NCI-H2029 treated with DMSO at 0.1 percent for 48 hours (cell line): ENCODE results near the gene MYL10.
"Not testable (repeated sequence)": the region's sequence is repeated elsewhere in the genome, so short reads cannot be mapped to it uniquely, and the experiment has no call there.

ENCODE experiments used
- DNase-seq: peaks from one replicate; lab custom pipeline; 2025; lab: John Stamatoyannopoulos, UW

The MYL10 gene

DNA sequence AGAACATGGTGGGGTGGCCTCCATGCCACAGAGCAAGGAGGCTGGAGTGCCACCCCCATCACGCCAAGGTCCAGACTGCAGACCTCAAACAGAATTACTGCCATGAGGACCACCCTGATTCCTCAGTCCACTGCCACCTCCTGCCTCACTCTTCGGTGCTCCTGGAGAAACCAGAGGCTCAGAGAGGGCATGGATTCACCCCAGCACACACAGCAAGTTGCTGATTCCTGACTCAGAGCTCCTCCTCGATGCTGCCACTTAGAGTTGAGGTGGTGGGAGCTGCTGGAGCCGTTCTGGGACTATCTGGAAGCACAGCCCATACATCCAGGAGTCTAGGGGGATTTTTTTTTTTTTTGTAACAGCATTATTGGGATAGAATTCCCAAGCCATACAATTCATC, 22.0 kb upstream of the MYL10 start:
- DNase-seq, result no peak

DNA sequence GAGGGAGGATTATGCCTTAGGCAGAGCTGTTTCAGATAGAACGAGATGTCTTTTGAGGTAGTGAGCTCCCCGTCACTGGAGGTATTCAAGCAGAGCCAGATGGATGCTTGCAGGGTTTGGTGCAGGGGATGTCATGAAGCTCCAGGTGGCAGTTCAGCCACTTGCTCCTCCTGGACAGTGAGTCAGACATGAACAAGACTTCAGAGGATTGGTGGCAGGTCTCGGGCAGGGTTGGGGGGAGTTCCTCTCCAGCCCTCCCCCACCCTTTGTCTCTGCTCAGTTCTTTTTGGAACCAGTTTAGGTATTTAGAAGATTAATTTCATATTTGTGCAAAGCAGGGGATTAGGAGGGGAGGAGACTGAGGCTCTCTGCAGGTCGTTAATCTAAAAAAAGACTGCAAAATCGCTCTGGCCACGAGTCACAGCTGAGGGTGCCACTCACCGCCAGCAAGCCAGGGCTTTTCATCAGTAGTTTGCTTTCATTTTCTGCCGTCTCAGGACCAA, 21.5 kb upstream of the MYL10 start:
- no peak for DNase-seq

DNA sequence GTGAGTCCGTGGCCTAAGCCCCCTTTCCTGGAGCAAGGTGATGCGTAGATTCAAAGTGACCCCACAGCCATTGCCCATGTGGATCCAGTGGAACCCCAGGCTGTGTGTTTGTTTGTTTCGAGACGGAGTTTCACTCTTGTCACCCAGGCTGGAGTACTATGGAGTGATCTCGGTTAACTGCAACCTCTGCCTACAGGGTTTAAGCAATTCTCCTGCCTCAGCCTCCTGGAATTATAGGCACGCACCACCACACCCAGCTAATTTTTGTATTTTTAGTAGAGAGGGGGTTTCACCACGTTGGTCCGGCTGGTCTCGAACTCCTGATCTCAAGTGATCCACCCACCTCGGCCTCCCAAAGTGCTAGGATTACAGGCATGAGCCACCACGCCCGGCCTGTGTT, 18.8 kb upstream of the MYL10 start:
- not testable (repeated sequence) for DNase-seq

DNA sequence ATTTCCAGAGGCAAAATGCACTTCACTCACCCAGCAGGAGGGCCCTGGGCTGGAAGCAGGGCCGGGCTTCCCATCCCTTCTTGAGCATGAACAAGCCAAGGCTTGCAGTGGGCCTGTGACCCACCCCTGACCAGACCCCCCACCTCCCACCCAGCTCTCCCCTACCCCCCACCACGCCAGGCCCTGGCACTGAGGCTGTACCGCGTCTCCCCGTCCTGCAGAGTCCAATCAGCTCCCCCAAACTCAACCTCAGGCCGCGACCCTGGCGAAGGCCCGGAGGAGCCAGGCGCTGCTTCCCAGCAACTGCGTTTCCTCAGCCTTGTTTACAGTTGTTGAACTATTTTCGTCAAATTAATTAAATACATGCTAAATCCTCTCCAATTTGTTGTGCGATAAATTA, 16.9 kb upstream of the MYL10 start:
- no peak for DNase-seq

DNA sequence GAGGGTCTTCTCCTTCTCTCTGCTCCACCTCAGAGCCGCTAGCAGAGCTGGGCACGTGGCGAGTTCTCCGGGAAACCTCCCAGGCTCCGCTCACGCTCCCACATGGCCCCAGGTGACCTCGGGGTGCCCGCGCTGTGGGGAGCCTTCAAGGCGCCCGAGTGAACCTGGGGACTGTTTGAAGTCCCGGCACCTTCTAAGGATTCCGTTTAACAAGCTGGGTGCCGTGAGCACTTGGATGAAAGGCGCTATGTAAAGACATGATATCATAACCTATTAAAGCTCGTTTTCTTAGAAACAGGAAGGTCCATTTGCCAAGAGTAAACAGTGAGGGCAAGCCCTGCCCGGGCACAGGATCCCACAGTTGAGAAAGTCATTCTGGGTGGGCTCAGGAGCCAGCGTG, 15.8 kb upstream of the MYL10 start:
- no peak for DNase-seq

DNA sequence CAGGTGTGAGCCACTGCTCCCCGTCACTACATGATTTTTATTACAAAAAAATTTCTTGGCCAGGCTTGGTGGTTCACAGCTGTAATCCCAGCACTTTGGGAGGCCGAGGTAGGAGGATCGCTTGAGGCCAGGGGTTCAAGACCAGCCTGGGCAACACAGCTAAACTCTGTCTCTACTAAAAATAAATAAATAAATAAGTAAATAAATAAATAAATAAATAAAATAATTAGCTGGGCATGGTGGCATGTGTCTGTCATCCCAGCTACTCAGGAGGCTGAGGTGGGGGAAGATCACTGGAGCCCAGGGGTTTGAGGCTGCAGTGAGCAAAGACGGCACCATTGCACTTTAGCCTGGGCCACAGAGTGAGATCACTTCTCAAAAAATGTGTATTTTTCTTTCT, 10.0 kb upstream of the MYL10 start:
- DNase-seq, result not testable (repeated sequence)

DNA sequence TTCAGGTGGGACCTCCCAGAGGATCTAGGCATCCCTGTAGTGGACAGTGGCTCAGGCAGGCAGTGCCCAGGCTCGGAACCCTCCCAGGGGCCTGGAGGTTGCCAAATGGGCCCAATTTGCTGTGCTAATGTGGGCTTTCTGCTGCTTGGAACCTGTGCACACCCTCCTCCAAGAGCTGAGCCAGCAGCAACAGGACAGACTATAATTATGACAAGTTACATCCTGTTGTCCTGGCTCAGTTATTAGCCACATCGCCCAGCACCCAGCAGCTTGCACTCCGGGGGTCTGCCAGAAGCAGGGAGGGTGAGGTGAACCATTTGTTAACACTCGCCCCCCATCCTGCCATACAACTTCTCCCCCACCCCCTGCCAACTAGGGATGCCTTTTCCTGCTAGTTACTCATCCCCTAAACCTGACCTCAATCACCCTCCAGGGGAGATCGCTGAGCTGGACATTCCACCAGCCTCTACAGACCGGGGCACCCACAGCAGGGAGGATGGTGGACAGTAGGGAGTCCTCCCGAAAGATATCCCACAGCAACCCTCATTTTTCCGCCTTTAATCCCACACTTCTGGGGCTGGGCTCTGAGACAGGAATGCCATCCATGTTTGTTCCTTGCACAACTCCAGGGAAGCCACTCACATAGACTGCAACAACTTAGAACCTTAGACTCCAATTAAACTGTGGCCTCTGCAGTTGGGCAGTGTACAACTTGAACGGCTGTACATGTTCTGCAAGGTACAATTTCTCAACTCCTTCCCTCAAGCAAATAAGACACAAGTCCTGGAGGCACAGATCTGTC, 7.9 kb upstream of the MYL10 start:
- DNase-seq, result no peak

DNA sequence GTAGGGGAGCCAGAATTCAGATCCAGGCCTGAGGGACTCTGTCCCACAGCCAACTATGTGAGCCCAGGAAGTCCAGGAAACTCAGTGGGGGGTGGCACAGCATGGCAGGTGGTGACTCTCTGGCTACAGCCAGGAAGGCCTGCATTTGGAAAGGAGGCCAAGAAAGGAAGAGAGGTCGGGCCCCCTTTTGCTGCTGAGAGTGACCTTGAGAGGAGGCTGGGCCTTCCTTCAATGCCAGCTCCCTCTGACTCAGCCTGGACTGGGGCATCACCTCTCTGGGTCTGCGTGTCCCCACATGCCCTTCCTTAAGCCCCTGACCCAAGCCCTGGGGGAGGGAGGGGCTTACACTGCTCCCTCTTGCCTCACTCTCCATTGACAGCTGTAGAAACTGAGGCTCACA, 6.4 kb upstream of the MYL10 start:
- DNase-seq, result no peak

DNA sequence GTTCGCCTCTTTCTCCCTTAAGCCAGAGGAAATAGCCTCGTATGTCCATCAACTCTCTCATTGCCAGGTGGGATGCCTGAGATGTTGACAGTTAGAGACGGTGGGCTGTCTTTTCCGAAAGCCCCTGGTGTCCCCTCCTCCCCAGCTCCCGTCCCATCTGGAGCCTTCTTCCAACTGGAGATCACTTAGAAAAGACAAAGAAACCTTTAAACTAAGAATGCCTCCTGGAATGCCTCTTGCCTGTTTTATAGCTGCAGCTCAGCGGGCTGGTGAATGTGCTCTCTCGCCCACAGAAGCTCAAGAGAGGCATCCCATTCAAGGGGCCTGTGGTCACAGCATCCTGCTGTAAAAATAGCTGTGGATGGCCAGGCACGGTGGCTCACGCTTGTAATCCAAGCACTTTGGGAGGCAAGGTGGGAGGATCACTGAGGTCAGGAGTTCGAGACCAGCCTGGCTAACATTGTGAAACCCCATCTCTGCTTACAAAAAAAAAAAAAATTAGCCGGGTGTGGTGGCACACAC, 5.2 kb upstream of the MYL10 start:
- DNase-seq, result no peak

DNA sequence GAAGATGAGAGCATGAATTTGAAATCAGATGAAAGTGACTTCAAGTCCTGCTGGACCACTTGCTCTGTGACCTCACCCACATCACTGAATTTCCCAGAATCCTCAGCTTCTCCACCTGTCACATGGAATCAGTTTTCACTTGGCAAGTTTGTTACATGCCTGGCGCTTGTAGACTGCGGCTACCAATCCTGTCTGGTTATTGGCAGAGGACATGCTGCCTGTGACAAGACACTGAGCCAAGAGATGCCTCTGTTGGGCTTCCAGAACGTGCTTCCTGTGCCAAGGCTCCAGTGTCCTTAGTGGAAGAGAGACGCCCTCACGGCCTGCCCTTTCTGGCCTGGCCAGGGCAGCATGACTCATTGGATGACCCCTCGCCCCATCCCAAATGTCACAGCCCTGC, 4.4 kb upstream of the MYL10 start:
- DNase-seq, result no peak

DNA sequence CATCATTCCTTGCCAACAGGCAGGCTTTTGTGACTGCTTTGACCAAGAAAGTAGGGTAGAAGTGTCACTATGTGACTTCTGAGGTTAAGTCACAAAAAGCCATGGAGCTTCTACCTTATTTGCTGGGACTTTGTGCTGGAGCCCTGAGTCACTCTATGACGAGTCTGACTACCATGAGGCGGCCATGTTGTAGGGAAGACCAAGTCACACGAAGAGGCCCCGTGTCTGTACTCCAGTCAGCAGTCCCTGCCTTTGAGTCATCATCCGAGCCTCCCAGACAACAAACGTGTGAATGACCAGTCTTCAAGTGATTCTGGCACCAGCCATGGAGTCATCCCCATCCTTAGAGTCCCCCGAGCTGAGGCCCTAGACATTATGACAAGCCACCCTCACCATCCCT, 3.5 kb upstream of the MYL10 start:
- DNase-seq, result no peak

DNA sequence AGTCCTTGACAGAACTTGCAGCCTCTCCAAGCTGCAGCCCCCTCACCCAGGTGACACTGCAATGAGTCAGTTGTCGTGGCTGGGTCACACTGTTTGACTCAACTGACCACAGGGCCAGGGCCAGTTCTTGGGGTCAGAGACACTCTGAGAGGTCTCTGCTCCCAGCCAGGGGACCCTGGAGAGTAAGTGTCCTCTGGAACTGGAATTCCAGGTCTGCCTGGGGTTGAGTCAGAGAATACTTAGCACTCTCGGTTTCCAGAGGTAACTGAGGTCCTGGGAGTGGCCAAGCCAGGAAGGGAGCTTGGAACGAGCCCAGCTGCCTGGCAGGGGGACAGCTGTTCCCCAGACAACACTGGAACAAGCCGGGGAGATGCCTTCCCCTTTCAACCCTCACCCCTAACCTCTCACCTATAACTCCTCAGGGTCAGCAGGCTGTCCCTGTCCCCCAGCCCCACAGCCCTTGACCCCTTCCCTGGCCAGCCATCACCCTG, 2.2 kb upstream of the MYL10 start:
- DNase-seq, result no peak

DNA sequence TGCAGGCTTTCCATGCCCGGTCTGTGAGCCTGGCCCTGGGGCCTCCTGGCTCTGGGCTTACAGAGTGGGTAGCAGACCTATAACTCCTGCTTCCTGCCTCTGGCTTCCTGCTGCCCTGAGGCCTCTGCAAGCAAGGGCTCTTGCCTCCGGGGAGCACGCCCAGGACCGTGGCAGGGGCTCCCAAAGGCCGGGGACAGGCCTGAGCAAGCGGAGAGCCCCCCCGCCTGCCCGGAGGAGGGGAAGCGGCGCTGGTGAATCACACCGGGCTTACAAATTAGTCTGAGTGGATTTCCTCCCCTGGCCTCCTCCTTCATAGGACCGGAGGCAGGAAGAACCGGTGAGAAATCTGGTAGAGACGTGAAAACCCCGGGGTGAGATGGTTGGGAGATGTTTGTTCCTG, 1.5 kb upstream of the MYL10 start:
- DNase-seq, result no peak

DNA sequence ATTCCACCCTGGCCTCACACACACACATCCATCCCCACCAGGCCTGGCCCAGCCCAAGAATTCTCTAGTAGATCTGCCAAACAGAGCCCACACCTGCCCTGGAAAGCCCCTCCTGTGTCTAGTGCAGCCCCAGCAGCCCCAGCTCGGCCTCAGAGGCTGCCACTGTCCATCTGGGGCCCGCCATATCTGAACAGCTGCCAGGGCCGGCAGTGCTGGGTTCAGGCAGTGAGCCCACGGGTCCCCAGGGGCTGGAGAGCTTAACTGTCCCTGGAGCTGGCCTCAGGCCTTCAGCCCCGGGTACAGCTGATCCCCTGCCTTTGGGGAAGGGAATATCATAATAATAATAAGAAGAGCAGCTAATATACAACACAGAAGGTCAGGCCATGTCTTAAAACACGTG, 574 bp downstream of the MYL10 start:
- DNase-seq, result no peak

DNA sequence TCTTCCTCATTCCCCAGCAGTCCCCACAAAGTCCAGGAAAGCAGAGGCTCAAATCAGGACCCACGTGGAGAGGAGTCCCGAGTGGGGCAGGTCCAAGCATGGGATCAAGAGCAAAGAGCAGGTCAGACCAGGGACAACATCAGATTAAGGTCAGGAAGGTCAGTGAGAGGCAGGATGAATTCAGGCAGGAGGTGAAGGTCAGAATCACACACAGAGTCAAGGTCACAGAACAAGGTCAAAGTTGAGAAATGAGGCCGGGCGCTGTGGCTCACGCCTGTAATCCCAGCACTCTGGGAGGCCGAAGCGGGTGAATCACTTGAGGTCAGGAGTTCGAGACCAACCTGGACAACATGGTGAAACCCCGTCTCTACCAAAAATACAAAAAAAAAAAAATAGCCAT, 2.3 kb downstream of the MYL10 start:
- no peak for DNase-seq

DNA sequence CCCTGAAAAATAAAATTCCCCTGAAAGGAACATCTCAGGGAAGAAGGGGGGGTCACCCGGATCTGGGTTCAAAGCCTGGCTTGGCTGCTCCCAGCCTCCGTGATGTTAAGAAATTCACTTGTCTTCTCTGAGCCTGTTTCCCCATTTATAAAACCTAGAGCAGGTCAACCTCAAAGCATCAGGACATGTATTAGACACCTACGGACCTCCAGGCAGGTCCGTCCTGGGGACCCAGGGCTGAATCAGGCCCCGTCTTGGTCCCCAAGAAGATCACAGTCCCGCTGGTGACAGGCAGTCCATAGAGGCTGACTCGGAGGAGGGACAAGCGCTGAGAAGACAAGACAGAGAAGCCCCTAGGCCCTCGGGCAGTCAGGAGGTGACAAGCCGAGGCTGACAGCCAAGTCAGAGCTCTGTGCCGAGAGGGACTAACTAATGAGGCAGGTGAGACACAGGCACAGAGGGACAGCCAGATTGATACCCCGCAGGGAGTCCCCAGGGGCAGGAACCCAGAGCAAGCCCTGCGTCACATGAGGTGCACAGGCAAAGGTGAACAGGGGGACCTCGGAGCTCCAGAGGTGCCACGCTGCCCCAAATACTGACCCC, 2.9 kb downstream of the MYL10 start:
- DNase-seq, result no peak

DNA sequence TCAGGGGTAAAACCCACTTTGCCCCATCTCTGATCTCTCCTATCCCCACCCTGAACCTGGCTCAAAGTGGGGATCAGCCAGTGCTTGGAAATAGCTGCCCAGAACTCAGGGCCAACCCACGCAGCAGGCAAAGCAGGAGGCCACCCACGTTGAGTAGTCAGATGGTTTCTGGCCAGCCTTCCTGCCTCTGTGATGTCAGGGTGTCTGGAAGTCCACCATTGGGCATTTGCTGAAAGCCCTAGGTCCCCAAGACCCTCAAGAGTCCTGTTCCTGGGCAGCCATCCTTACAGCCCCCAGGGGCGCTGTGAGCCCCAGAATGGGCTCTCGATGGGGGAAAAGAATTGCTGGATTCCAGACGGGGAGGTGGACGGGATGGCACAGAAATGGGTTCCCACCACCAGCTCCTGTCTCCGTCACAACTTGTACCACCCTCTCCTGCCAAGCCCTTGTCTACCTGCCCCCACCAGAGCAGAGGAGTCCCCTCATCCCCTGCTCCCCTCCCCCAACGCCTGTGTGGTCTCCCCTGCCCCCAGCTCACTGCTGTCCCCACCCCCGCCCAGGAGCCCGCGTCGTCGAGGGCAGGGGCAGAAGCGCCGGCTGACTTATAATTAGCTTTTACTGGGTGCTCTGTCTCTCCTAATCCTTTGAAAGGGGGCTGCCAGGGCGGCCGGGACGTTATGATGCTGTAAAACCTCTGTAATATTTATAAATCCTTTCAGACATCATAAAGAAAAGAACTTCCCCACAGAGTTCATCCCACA, 3.9 kb downstream of the MYL10 start:
- DNase-seq, result no peak

DNA sequence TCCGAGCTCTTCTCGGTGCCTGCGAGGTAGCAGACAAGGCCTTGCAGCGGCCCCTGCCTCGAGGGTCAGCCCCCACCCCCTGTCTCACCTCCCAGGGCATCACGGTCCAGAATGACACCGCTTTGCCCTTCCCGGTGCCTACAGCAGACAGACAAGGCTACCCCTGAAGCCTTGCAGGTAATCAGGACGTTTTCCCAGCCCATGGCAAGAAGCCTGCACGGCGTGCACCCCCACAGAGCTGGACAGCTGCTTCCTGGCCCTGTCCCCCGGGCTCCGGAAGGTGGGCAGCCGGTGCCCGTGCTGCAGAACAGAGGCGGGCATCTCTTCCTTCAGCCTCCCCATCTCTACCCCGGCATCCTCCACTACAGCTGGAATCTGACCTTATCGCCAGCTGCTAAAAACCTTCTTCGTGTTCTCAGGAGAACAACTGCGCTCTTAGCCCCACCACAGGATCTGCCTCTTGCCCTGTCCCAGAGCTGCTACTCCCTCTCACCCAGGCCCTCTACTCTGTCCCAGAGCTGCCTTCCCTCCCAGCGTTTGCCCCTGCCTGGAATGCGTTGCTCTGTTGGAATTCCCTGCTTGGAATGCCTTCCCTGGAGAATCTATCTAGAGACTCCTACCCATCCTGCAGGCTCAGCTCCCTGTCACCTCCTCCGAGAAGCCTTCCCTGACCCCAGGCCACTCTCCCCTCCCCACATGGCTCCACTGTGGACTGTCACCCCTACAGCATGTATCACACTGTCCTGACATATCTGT, 4.7 kb downstream of the MYL10 start:
- no peak for DNase-seq

DNA sequence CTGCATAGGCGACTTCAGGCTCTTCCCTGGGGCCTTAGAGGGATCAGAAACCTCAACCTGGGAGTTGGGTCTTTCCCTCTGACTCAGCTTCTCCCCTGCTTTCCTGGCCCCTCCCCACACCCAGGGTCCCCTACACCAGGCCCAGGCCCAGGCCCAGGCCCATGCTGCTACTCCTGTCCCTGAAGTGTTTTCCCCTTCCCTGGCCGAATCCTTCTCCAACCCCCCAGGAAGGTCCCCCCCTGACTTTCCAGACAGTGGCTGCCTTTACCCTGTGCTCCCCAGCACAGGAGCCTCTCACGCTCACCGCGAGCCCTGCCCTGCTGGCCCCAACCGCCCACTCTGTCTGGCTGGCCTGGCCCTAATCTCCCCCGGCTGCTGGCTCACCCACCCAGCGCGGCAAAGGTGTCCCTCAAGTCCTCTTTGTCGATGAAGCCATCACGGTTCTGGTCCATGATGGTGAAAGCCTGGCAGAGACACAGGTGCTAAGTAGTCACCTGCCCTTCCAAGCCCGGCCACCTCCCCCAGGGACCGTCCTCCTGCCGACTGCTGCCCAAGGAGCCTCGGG, 6.4 kb downstream of the MYL10 start:
- DNase-seq, result no peak

DNA sequence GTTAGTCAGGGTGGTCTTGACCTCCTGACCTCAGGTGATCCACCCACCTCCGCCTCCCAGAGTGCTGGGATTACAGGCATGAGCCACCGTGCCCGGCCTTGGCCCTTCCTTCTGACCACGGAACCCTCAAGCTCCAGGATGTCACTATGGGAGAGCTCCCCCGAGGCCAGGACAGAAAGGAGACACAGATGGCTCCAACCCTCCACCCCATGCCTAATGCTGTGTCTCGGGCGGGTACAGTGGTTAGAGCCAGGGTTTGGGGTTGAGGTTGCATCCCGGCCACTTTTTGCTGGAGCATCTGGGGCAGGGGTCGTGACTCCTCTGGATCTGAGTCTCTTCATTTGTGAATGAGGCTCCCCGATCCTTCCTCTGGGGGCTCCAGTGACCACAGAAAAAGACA, 8.1 kb downstream of the MYL10 start:
- DNase-seq, result no peak

DNA sequence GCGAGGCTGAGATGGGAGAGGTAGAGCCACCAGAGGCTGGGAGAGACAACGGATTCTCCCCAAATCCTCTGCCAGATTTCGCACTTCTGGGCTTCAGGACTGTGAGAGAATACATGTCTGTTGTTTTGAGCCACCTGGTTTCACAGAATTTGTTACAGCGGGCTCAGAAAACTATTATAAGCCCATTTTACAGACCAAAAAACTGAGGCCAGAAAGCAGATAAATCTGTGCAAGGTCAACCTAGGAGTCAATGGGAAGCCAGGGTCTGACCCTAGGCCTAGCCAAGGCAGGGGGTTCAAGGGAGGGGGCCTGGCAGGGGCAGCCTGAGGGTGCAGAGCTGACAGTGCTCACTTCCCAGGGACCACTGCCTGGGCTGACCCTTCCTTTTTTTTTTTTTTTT, 8.7 kb downstream of the MYL10 start:
- no peak for DNase-seq

DNA sequence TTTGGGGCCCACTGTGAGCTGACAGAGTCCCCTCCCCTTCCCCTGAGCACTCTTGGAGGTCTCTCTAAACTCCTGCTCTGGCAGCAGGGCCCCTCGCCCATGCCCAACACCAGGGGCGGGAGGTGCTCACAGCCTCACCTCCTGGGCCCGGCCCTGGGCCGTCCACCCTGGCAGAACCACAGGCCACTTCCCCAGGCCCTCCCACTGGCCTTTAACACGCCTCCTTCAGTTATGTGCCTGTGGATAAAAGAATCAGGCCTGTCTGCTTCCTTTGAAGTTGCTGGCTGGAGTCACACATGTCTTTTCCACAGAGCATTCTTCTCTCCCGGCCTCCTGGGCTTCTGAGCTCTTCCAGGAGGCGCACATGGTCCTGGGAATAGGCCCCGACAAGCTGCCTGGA, 10.2 kb downstream of the MYL10 start:
- no peak for DNase-seq
